MG63 (cell line): ENCODE measurements around the gene FIP1L1. TPM values are rescaled to one million over a fixed set of nuclear protein-coding genes. Genes with fewer than 3 reads are reported as not detected.
"Not testable (repeated sequence)": the region's sequence is repeated elsewhere in the genome, so short reads cannot be mapped to it uniquely, and the experiment has no call there.

Experiments used
- DNase-seq: peaks from one replicate; pipeline ENCODE4 v3.0.0-alpha.2; 2020
- H3K27me3 ChIP-seq: fragments of 250-450 bp; sonication (Bioruptor Pico); 2 replicates; pipeline ENCODE4 v1.5.1; 2020; ENCODE audit warnings: mild to moderate bottlenecking, moderate library complexity
- H3K36me3 ChIP-seq: fragments of 250-450 bp; sonication (Bioruptor Pico); 2 replicates; pipeline ENCODE4 v1.5.1; 2020; ENCODE audit warnings: mild to moderate bottlenecking, moderate library complexity
- H3K4me3 ChIP-seq: fragments of 250-450 bp; sonication (Bioruptor Pico); 2 replicates; pipeline ENCODE4 v1.5.1; 2020; ENCODE audit warnings: mild to moderate bottlenecking, moderate library complexity
- H3K9me3 ChIP-seq: fragments of 250-450 bp; sonication (Bioruptor Pico); 2 replicates; pipeline ENCODE4 v1.5.1; 2020; ENCODE audit warnings: mild to moderate bottlenecking, moderate library complexity
- total RNA-seq: library from RNA; depleted of rRNA; stranded (reverse); fragments of >200 nt; shearing (Covaris generic); gene quantifications from 2 replicates; pipeline ENCODE4 v1.2.3, GENCODE V29; 2014; ENCODE audit warnings: low replicate concordance

The FIP1L1 gene
- total RNA-seq, 1 experiment from 2014 or later = 244 TPM

DNA sequence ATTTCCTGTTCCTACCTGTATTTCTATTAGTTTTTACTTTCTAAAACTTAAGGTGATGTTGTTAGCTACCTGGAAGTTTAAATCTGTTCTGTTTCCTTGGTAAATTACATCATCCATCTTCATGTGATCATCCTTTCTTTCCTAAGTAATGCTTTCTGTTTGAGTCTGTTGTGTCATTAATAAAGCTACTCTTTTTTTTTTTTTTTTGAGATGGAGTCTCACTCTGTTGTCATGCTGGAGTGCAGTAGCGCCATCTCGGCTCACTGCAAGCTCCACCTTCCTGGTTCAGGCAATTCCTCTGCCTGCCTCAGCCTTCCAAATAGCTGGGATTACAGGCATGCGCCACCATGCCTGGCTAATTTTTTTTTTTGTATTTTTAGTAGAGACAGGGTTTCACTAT lies 73.3 kb downstream of the FIP1L1 start:
- Histone ChIP-seq H3K27me3 (no peaks in the 10 kb centered on the region), H3K9me3 (no peaks in the 10 kb centered on the region), H3K36me3 (peaks cover 79% of the 10 kb centered on the region), H3K4me3 (no peak overlapping the region)
- DNase-seq = peak; percentile 60

DNA sequence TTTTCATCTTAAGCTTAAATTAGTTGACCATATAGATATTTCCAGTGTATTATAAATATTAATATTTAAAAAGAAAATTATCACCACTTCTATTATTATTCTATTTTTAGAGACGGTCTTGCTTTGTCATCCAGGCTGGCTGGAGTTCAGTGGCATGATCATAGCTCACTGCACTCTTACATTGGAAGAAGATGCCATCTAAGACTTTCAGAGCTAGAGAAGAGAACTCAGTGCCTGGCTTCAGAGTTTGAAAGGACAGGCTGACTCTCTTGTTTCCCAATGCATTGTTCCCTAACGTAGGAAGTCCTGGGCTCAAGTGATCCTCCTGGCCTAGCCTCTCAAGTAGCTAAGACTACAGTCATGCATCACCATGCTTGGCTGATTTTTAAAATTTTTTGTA lies 75.9 kb downstream of the FIP1L1 start:
- no peaks in the 10 kb centered on the region for H3K27me3 ChIP-seq

DNA sequence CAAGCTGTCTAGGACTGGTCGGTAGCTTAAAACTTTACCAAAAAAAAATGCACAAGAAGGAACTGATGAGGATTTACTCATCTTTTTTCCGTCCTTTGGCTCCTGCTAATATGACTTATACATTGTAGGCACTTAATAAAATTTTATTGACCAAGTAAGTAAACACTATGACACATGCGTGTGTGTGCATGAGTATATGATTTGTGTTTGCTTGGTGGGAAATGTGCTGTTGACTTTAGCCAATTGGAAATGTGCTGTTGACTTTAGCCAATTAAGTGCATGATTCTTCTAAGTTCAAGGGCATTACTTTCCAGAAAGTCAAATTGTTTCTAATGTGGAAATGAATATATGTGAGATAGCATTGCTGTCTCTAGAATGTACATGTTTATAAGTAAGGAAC lies 78.3 kb downstream of the FIP1L1 start:
- peak; percentile 43 for DNase-seq
- Histone ChIP-seq H3K27me3 (no peaks in the 10 kb centered on the region), H3K4me3 (no peak overlapping the region), H3K9me3 (no peaks in the 10 kb centered on the region), H3K36me3 (peaks cover 91% of the 10 kb centered on the region)

More for the DNA sequence above, 75.9 kb downstream of the FIP1L1 start:
- Histone ChIP-seq H3K36me3 (peaks cover 82% of the 10 kb centered on the region), H3K9me3 (no peaks in the 10 kb centered on the region), H3K4me3 (no peak overlapping the region)
- no peak for DNase-seq

DNA sequence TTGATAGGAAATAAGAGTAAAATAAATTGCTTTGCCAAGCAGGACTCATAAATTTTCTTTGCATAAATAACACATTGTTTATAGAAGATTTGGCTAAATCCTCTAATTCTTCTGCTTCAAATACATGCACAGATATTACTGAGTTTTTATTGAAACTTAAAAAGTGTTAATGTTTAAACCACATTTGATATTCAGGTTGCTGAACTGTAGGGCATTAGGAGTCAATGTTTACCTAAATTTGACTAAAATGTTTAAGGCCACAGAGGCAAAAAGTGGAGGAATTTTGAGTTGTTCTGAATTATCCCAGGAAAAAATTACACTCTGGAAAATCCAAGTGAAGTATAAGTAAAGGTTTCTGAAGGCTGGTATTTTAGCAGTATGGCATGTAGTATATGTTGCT lies 78.7 kb downstream of the FIP1L1 start:
- no peak for DNase-seq
- Histone ChIP-seq H3K36me3 (peaks cover 96% of the 10 kb centered on the region), H3K9me3 (no peaks in the 10 kb centered on the region), H3K4me3 (no peak overlapping the region), H3K27me3 (no peaks in the 10 kb centered on the region)

DNA sequence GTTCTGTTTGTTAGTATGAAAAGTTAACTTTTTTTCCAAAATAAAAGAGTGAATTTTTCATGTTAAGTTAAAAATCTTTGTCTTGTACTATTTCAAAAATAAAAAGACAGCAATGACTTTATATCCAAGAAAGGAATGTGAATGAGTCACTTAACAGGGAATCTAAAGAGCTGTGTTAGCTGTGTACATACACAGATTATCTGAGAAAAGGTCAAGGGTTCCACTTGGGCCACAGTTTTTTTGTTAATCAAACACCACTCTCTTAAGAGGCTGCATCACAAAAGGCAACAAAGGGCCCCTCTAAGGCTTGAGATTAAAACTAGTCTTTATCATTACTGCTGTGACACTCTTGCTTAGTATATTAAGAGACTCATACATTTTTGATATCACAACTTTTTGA lies 82.1 kb downstream of the FIP1L1 start:
- no peak for DNase-seq
- no peaks in the 10 kb centered on the region for H3K27me3 ChIP-seq
- H3K9me3 ChIP-seq = no peaks in the 10 kb centered on the region
- peaks cover 96% of the 10 kb centered on the region for H3K36me3 ChIP-seq
- H3K4me3 ChIP-seq = no peak overlapping the region

DNA sequence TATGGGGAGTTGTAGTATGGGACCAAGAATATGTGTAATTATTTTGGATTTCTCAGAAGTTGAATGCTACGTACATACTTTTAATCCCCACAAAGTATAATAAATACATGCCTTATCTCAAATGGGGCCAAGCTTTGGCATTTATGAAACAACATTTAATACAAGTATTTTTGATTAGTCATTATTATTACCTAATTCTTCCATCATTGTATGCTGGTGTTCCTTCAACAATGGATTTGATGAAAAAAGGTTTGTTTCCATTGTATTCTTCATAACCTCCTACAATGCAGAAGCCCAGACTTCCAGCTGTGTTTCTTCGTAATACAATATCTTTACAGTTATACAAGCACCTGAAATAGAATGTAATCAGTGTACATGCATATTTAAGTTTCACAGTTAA lies 83.8 kb downstream of the FIP1L1 start:
- Histone ChIP-seq H3K27me3 (no peaks in the 10 kb centered on the region), H3K4me3 (no peak overlapping the region), H3K36me3 (peaks cover 96% of the 10 kb centered on the region), H3K9me3 (peaks cover 8% of the 10 kb centered on the region)
- no peak for DNase-seq

DNA sequence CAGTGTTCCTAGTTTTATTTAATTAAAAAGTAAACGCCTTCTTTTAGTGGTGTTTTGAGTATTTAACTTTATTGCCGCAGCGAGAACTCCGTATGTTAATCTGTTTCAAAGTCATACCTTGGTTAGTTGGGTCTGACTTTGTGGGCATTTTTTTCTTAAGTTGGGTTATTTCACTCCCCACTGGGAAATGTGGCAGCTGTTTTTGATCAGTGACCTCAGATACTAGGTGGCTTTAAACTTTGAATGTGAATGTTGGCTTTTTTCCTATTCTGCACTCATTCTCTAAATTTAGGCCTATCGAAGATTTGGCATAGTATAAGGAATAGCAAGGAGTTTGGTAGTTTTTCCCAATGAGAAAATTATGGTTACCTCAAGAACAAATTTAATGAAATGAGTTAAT lies 85.9 kb downstream of the FIP1L1 start:
- peaks cover 26% of the 10 kb centered on the region for H3K9me3 ChIP-seq
- peaks cover 87% of the 10 kb centered on the region for H3K36me3 ChIP-seq
- DNase-seq = no peak
- no peaks in the 10 kb centered on the region for H3K27me3 ChIP-seq
- H3K4me3 ChIP-seq = no peak overlapping the region

DNA sequence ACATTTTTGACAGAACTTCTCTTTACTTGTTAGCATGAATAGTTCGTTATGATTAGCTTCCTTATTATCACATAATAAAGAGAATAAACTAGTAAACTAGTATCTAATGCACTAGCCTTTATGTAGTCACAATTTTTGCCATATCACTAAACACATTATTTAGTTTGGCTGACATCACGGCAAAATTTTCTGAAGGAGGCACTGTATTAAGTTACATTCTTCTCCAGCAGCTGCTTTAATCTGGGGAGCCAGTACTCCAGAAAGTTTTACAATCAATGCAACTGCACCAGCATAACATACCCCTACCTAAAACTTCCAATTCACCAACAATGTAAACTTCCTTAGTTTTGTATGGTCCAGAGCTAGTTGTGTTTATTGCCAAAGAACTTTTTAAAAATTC lies 87.8 kb downstream of the FIP1L1 start:
- Histone ChIP-seq H3K9me3 (peaks cover 36% of the 10 kb centered on the region), H3K4me3 (no peak overlapping the region), H3K36me3 (peaks cover 69% of the 10 kb centered on the region), H3K27me3 (no peaks in the 10 kb centered on the region)
- DNase-seq = no peak

DNA sequence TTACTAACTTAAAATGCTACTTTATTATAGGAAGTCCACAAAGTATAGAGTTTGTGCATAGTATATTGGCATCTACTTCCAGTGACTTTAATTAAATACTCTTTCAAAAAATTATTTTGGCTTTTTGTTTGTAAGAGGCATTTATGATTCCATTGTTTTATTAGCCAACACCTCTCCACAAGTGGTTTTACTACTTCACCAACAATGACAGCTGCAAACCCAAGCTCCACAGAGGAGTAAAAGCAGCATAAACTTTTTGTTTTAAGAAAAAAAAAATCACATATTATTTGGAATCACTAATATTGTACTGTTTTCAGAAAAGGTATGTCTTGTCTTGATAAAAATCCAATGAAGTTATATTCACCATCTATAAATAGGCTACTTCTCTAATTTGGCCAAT lies 88.5 kb downstream of the FIP1L1 start:
- Histone ChIP-seq H3K9me3 (peaks cover 39% of the 10 kb centered on the region), H3K36me3 (peaks cover 63% of the 10 kb centered on the region), H3K4me3 (no peak overlapping the region), H3K27me3 (no peaks in the 10 kb centered on the region)
- no peak for DNase-seq

DNA sequence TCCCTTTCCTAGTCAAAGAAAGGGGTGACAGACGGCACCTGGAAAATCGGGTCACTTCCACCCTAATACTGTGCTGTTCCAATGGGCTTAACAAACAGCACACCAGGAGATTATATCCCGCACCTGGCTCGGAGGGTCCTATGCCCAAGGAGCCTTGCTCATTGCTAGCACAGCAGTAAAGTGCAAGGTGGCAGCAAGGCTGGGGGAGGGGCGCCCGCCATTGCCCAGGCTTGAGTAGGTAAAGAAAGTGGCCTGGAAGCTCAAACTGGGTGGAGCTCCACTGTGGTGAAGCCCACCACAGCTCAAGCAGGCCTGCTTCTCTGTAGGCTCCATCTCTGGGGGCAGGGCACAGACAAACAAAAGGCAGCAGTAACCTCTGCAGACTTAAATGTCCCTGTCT lies 89.1 kb downstream of the FIP1L1 start:
- H3K4me3 ChIP-seq, H3K27me3 ChIP-seq, DNase-seq: not testable (repeated sequence)
- H3K9me3 ChIP-seq = peaks cover 43% of the 10 kb centered on the region
- H3K36me3 ChIP-seq = peaks cover 59% of the 10 kb centered on the region

DNA sequence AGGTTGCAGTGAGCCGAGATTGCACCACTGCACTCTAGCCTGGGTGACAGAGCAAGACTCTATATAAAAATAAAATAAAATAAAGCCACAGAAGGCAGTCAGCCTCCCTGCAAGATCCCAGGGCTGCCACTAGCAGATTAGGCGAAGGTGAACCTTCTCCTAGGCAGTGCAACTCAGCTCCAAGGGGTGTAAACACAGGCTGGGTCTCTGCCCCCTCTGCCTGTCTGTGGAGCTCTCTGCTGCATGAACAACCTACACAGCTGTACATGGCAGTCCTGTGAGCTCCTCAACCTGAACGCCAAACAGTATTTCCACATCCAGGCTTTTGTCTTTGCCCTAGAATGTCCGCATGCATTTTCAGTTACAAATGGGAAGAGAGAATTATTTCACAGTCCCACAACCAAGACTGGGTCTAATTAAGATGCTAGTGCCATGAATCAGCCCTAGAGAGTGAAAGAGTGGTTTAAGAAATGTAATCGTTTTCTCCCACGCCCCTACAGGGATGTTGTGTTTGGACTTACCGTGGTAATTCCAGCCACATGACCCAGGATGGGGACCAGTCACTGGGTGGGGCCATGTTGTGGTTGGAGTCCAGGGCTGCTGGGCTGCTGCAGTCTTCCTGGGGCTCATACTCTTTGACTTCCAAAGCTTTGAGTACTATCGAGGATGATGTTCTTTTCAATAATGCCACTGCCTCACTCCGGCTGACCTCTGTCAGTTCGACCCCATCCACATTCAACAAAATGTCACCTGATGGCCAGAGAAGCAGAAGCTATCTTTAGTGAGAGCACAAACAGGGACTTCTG lies 99.0 kb downstream of the FIP1L1 start:
- DNase-seq = peak; percentile 99
- no peaks in the 10 kb centered on the region for H3K27me3 ChIP-seq
- H3K9me3 ChIP-seq = peaks cover 4% of the 10 kb centered on the region
- no peak overlapping the region for H3K4me3 ChIP-seq
- peaks cover 25% of the 10 kb centered on the region for H3K36me3 ChIP-seq

DNA sequence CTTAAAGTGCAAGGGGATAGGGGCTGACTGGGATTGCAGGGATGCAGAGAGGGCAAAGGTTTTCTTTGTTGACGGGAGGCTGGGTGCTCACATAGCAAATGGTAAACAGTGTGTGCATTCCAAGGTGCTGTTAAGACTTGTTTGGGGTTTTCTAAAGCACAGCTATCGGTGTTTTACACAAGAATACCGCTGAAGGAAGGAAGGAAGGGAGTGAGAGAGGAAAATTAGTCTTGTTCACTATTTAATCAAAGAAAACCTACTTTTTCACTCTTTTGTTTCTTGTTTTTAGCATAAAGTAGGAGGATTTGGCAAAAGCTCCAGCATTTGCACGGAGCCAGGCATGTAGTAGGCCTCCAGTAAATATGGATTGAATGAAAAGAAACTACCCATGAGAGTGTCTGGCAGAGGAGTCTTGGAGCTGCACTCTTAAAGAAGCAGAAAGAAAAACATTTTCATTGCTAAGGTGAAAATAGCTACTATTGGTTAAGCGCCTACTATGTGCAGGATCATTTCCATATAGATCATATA lies 99.7 kb downstream of the FIP1L1 start:
- Histone ChIP-seq H3K4me3 (no peak overlapping the region), H3K9me3 (no peaks in the 10 kb centered on the region; the same call in none of the 2 replicates), H3K36me3 (peaks cover 21% of the 10 kb centered on the region), H3K27me3 (no peaks in the 10 kb centered on the region)
- DNase-seq = no peak

DNA sequence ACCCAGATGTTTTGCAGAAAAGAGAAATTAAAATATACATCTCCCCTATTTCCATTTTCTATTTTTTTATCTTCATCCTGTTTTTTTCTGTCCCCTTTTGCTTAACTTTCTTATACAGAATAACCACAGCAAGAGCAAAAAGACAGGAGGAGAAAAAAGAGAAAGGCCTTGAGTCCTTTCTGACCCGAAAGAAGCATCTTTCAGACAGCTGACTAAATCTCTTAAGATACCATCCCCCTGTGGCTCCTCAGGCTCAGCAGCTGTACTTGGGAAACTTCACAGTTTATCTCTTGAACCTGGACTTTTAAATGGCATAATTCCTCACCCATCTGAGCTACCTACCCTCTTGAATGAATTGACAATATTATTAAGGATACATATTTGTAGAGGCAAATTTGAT lies 100.2 kb downstream of the FIP1L1 start:
- Histone ChIP-seq H3K36me3 (peaks cover 21% of the 10 kb centered on the region), H3K27me3 (no peaks in the 10 kb centered on the region), H3K4me3 (no peak overlapping the region), H3K9me3 (no peaks in the 10 kb centered on the region; the same call in 1 of the 2 replicates)
- DNase-seq = no peak

DNA sequence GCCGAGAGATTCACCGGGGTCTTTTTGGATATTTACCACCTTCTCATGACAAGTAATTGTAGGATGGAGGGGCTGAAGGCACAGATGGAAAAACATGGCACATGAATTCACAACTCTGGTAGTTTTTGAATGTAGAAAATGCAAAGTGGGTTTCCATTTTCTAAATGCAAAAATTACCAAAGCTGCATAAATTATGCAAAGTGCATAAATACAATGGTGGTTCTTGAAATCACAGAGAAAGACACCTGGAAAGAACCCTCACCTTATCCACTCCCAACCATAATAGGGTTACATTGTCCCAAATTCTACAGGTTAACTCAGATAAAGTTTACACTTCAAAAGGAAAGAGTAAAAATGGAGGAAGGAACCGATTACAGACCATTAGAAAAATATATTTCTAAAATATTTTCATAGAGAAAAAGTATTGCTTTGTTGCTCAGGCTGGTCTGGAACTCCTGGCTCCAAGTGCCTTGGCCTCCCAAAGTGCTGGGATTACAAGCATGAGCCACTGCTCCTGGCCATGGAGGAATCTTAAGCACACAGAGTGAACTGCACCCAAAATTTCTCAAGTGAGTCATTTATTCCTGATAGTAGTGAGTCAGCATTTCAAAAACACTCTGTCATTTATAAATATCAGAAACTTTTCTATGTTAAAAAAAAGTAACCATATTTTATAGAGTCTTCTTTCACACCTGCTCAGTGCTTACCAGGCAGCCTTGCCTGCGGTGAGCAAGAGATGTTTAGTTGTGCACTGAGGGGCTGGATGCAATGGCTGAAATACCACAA lies 101.4 kb downstream of the FIP1L1 start:
- peak; percentile 95 for DNase-seq
- Histone ChIP-seq H3K27me3 (no peaks in the 10 kb centered on the region), H3K4me3 (no peak overlapping the region), H3K36me3 (peaks cover 16% of the 10 kb centered on the region), H3K9me3 (no peaks in the 10 kb centered on the region)

DNA sequence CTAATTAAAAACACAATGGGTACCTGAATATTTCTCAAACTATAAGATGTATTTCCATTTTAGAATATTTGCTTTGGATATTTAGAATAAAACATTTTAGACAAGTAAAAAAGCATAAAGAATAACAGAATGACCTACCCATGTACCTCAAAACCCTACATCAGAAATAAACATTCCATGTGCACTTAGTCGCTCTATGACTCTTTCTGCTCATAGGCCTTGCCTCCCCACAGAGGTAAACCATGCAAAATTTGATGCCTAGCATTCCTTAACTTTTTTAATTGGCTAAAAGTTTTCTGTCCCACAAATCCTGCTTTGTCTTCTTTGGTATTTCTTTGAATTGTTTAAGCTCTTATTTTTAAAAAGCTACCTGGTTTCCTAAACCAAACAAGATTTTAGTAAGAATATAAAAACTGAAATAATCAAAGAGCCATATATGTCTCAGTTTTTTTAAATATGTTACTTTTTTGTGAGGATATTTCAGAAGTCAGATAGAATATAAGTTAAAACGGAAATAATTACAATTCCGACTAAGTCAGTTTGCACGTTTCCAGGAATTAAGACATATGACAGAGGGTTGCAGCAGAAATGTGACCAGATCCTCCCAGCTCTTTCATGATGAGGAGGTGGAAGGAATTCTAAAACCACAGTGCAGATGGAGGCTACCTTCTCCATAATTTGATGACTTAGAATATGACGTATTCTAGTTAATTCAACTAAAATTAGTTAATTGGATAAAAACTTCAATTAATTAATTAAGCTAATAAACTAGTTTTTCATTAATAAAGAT lies 102.5 kb downstream of the FIP1L1 start:
- Histone ChIP-seq H3K4me3 (no peak overlapping the region), H3K9me3 (no peaks in the 10 kb centered on the region), H3K36me3 (peaks cover 9% of the 10 kb centered on the region), H3K27me3 (no peaks in the 10 kb centered on the region)
- peak; percentile 62 for DNase-seq

DNA sequence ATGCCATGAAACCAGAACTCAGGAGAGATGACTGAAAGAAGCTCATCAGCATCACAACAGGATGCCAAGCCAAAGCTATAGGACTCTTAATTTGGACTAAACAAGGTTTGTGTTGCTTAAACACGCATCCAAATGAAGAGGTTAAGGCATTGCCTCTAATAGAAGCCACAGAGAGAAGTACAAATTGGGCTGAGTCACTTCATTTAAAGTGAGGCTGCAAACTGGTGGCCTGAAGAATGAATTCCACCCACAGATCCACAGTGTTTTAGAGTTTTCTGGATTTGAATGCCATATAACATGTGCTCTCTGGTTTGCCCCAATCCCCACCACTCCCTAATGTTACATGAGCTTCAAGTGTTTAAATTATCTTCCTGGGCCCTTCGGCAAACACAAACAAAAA lies 103.5 kb downstream of the FIP1L1 start:
- no peak overlapping the region for H3K4me3 ChIP-seq
- H3K36me3 ChIP-seq = peaks cover 2% of the 10 kb centered on the region; the same call in 1 of the 2 replicates
- no peaks in the 10 kb centered on the region for H3K9me3 ChIP-seq
- no peaks in the 10 kb centered on the region for H3K27me3 ChIP-seq
- DNase-seq = no peak

DNA sequence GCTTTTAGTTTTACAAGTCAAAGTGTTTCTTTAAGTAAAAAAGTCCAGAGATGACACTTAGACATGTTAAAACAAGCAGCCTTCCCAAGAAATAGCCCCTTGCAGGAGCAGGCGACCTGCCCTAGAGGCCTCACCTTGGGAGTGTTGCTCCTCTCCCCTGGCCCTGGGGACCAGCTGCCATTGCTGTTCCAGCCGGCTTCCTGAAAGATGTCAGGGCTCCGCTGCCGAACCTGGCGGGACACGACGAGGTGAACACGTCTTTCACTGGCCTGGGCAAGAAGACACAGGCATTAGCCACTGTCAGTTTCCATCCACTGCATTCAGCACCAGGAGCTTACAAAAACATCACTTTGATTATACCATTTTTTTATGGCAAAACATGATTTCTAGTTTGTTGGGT lies 104.1 kb downstream of the FIP1L1 start:
- Histone ChIP-seq H3K4me3 (no peak overlapping the region), H3K9me3 (no peaks in the 10 kb centered on the region), H3K36me3 (peaks cover 2% of the 10 kb centered on the region; the same call in 1 of the 2 replicates), H3K27me3 (no peaks in the 10 kb centered on the region)
- no peak for DNase-seq
